Endodermal cell (in vitro differentiated cells): ENCODE measurements around the gene DDX28. TPM values are rescaled to one million over a fixed set of nuclear protein-coding genes. Genes with fewer than 3 reads are reported as not detected.

Experiments
- DNase-seq: peaks from one replicate; pipeline ENCODE4 v3.0.0-alpha.2; 2017
- H3K27ac ChIP-seq: 2 replicates; pipeline ENCODE4 v1.5.1; 2013; ENCODE audit warnings: mild to moderate bottlenecking, low read depth, low read length, moderate library complexity
- H3K27me3 ChIP-seq: 2 replicates; pipeline ENCODE4 v1.6.1; 2013; ENCODE audit warnings: mild to moderate bottlenecking, low read length, moderate library complexity; ENCODE audit not compliant: insufficient read depth, control insufficient read depth, poor library complexity, severe bottlenecking
- H3K36me3 ChIP-seq: 2 replicates; pipeline ENCODE4 v1.7.0; 2013; ENCODE audit warnings: mild to moderate bottlenecking, low read length, moderate library complexity; ENCODE audit not compliant: control insufficient read depth, insufficient read depth
- H3K4me1 ChIP-seq: one replicate; pipeline ENCODE4 v1.7.0; 2013; ENCODE audit warnings: low read length; ENCODE audit not compliant: control insufficient read depth, insufficient read depth
- H3K4me3 ChIP-seq: 2 replicates; pipeline ENCODE4 v1.5.1; 2013; ENCODE audit warnings: mild to moderate bottlenecking, low read length, moderate library complexity
- H3K9ac ChIP-seq: 2 replicates; pipeline ENCODE4 v1.6.1; 2013; ENCODE audit warnings: mild to moderate bottlenecking, low read length, moderate library complexity; ENCODE audit not compliant: poor library complexity, severe bottlenecking; ENCODE audit errors: extremely low read depth
- H3K9me3 ChIP-seq: 2 replicates; pipeline ENCODE4 v1.6.1; 2013; ENCODE audit warnings: mild to moderate bottlenecking, low read length, moderate library complexity; ENCODE audit not compliant: control insufficient read depth
- H3K27ac Mint-ChIP-seq: 2 replicates; pipeline ENCODE4 v1.8.0; 2020; ENCODE audit warnings: mixed read lengths
- H3K27me3 Mint-ChIP-seq: 2 replicates; pipeline ENCODE4 v1.8.0; 2021; ENCODE audit warnings: mild to moderate bottlenecking, mixed read lengths; ENCODE audit not compliant: insufficient read depth
- H3K36me3 Mint-ChIP-seq: 2 replicates; pipeline ENCODE4 v1.8.0; 2020; ENCODE audit warnings: low read depth, mixed read lengths
- H3K4me1 Mint-ChIP-seq: 2 replicates; pipeline ENCODE4 v1.8.0; 2020; ENCODE audit warnings: mixed read lengths
- H3K4me3 Mint-ChIP-seq: 2 replicates; pipeline ENCODE4 v1.8.0; 2020; ENCODE audit warnings: mild to moderate bottlenecking, moderate library complexity, mixed read lengths
- H3K9me3 Mint-ChIP-seq: 2 replicates; pipeline ENCODE4 v1.8.0; 2020; ENCODE audit warnings: mild to moderate bottlenecking, mixed read lengths
- CTCF ChIP-seq: fragments of 200-600 bp; sonication (generic); conservative IDR thresholded peaks from 2 replicates; pipeline ENCODE4 v1.5.0; 2021; ENCODE audit warnings: antibody characterized with exemption, mild to moderate bottlenecking
- WGBS, 2 experiments: methylation state at CpG; one replicate each; pipeline versions ENCODE4 v1.1.5 to v1.1.7; 2013; ENCODE audit warnings: missing lambda C conversion rate in 2 of 2, mixed read lengths in 1 of 2; ENCODE audit not compliant: insufficient coverage in 1 of 2, insufficient read length in 1 of 2; 5-methylcytosine and 5-hydroxymethylcytosine counted together
- total RNA-seq, 2 donors: library from RNA; stranded (reverse); fragmentation: NEBNext Ultra II Directional in 1 of 2; extraction: Animal tissue kit (Norgen Biotek cat#: 25700) in 1 of 2; gene quantifications; 2 replicates in 1 of 2; 3 replicates in 1 of 2; pipeline ENCODE4 v1.2.1, GENCODE V29; 2021

The DDX28 gene
- total RNA-seq, 2 donors from 2014 or later: 12.1 to 12.3 TPM

- H3K27me3 ChIP-seq: no peaks in the 10 kb centered on the region
- peak; percentile 24 for DNase-seq
- no peaks in the 10 kb centered on the region for H3K4me1 ChIP-seq
- H3K9ac ChIP-seq: no peak overlapping the region
- H3K27ac ChIP-seq: peak overlapping the region; percentile 36
- no peaks in the 10 kb centered on the region for H3K9me3 ChIP-seq
- 69% methylated on average over 5 of the region's 6 CpGs; no CpG with 5 or more reads in 1 of the 2 experiments for WGBS, 2 experiments
- Mint-ChIP-seq H3K9me3 (no peaks in the 10 kb centered on the region), H3K27me3 (no peaks in the 10 kb centered on the region), H3K36me3 (peaks cover 25% of the 10 kb centered on the region), H3K4me1 (no peaks in the 10 kb centered on the region), H3K27ac (no peak overlapping the region), H3K4me3 (no peak overlapping the region)
- no peak for TF ChIP-seq CTCF
- H3K4me3 ChIP-seq: no peak overlapping the region
- H3K36me3 ChIP-seq: peaks cover 44% of the 10 kb centered on the region
These were observed 42.8 kb upstream of the DDX28 start for GRCh38 chr16:68065716-68066305.

GRCh38 chr16:68064791-68065365, 41.8 kb upstream of the DDX28 start:
- no peak overlapping the region for H3K27ac Mint-ChIP-seq
- Histone ChIP-seq H3K4me3 (no peak overlapping the region), H3K4me1 (no peaks in the 10 kb centered on the region), H3K36me3 (peaks cover 41% of the 10 kb centered on the region), H3K9me3 (no peaks in the 10 kb centered on the region), H3K27me3 (no peaks in the 10 kb centered on the region), H3K27ac (no peak overlapping the region), H3K9ac (no peak overlapping the region)
- 50 to 100% methylated on average over 1 to 2 of the region's 2 CpGs for WGBS, 2 experiments
- H3K4me1 Mint-ChIP-seq: no peaks in the 10 kb centered on the region
- no peaks in the 10 kb centered on the region for H3K27me3 Mint-ChIP-seq
- peaks cover 28% of the 10 kb centered on the region for H3K36me3 Mint-ChIP-seq
- TF ChIP-seq CTCF: peak; percentile 89
- H3K4me3 Mint-ChIP-seq: no peak overlapping the region
- DNase-seq: peak; percentile 92
- H3K9me3 Mint-ChIP-seq: no peaks in the 10 kb centered on the region

- Mint-ChIP-seq H3K36me3 (peaks cover 26% of the 10 kb centered on the region), H3K9me3 (no peaks in the 10 kb centered on the region), H3K4me1 (no peaks in the 10 kb centered on the region), H3K4me3 (no peak overlapping the region), H3K27ac (no peak overlapping the region), H3K27me3 (no peaks in the 10 kb centered on the region)
- TF ChIP-seq CTCF: no peak
- no peaks in the 10 kb centered on the region for H3K27me3 ChIP-seq
- H3K9me3 ChIP-seq: no peaks in the 10 kb centered on the region
- H3K27ac ChIP-seq: no peak overlapping the region
- no peak for DNase-seq
- H3K36me3 ChIP-seq: peaks cover 48% of the 10 kb centered on the region
- H3K9ac ChIP-seq: no peak overlapping the region
- WGBS, 2 experiments: 97% methylated on average over 4 of the region's 4 CpGs; no CpG with 5 or more reads in 1 of the 2 experiments
- no peak overlapping the region for H3K4me3 ChIP-seq
- H3K4me1 ChIP-seq: no peaks in the 10 kb centered on the region
These were observed 39.9 kb upstream of the DDX28 start for GRCh38 chr16:68062910-68063393.
